COLO668 (cell line): ENCODE measurements around the gene JADE1.

Experiments used
- DNase-seq: peaks from one replicate; lab custom pipeline; 2025; ENCODE audit not compliant: unreplicated experiment; lab: John Stamatoyannopoulos, UW

The JADE1 gene

GRCh38 chr4:128840711-128841318, 31.3 kb downstream of the JADE1 start:
- DNase-seq: no peak

GRCh38 chr4:128841402-128841801, 31.9 kb downstream of the JADE1 start:
- DNase-seq: no peak

DNA sequence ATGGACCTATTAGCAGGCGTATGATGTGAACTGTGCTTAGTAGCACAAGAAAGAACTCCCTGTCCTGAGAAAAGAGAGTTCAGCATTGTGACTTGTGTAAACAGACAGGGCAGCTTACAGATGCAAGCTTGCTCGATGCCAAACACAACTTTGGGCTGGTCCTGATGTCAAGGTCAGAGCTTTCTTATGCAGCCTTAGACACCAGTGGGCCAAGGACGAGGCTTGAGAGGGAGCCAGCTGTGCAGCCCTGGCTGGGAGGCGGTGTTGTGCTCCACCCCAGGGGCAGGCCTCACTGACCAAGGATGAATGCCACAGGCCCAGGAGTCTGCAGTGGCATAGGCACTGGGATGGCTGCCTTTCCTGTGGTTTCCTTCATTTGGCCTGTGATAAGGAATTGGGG, 35.4 kb downstream of the JADE1 start:
- DNase-seq: peak; percentile 14

DNA sequence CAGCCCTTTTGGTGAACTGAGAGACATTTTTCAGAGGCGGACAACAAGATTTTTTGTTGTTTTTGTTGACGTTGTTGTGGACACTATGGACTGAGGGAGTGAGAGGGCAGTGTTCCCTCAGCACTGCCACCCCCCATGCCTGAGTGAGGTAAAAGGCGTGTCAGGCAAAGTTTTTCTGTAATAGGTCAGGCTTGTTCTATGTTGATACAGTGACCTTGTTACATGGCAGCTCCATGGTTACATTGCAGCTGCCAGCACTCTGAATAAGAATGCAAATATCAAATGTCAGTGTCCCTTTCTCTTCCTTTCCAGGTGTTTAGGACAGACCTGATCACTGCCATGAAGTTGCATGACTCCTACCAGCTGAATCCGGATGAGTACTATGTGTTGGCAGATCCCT, 36.6 kb downstream of the JADE1 start:
- peak; percentile 80 for DNase-seq

DNA sequence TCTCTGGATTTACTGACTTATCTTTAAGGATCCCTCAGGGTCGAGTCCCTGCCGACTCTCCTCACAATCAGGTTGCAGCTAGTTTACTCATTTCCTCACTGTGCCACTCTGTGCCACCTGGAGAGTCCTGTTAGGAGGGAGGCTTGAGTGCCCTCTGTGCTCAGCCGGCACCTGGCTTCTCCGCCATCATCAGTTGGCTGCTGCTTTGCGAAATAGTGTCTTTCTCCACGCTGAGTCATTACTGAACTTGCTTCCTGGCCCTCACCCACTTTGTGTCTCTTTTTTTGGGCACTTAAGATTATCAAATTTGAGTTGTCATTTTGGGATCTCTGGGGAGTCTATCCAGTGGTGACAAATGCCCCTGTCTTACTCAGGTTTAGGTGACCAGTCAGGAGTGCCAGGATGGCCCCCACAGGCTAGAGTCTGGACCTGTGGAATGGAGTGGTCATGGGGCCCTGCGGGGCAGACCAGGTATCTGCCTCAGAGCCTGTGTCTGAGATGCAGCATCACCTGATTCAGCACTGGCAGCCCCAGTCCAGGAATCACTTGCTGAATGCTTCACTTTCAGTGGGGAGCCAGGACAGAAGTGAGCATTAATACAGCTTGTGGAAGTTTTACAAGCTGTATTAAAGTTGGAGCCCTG, 37.7 kb downstream of the JADE1 start:
- peak; percentile 77 for DNase-seq

GRCh38 chr4:128848461-128848860, 39.0 kb downstream of the JADE1 start:
- no peak for DNase-seq

DNA sequence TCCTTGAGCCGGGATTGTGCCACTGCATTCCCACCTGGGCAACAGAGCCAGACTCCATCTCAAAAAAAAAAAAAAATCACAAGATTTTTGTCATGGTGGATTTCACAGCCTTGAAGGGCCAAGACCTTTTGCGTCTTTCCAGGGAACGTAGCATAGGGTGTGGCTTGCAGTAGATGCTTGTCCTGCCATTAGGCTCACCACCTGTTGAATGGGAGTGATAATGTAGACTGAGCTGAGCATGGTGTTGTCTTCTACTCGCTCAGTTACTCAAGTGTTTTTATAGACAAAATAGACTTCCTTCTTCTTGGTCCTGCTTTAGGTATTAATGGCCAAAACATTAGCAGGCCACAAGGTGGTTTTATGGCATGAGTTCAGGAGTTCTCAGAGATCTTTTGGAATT, 40.8 kb downstream of the JADE1 start:
- DNase-seq: no peak

DNA sequence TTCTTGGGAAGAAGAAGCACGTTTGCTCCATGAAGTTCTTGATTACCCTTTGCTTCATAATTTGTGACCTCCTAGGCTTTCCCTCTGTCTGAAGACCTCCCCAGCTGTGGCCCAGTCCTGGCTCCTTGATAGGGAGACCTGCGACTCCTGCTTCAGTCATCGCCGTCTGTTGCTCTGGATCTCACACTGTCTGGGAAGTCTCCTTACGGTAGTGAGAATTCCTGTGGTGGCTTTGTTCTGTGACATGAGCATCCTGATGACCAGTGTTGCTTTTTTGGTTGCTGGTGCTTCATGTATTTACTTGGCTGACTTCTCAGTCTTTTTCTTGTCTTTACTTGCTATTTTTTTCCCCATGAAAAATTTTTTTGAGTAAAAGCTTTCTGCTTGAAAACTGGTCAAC, 44.2 kb downstream of the JADE1 start:
- no peak for DNase-seq

DNA sequence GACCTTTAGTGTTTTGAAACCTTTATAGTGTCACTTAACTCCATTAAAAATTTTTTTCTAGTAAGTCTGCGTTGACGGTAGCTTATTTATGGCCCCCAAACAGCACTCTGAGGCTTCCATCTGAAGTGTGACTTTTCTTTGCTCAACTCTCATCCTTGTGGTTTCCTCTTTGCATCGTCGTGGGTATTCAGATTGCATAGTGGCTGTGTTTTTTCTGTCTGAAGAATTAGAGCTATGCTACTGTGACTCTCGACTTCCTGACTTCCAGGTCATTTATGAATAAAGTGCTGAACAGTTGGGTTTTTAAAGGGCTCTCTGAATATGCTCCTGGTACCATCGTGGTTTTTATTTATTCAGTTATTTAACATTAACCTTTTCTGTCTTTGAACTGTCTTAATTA, 44.9 kb downstream of the JADE1 start:
- DNase-seq: no peak

DNA sequence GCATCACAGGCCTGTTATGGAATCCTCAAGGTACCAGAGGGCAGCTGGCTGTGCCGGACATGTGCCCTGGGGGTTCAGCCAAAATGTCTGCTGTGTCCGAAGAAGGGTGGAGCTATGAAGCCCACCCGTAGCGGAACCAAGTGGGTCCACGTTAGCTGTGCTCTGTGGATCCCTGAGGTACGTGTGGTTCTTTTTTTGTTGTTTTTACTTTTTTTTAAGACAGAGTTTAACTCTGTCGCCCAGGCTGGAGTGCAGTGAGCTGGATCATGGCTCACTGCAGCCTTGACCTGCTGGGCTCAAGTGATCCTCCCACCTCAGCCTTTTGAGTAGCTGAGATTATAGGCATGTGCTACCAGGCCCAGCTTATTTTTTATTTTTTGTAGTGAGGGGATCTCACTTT, 46.1 kb downstream of the JADE1 start:
- DNase-seq: no peak

GRCh38 chr4:128856246-128856645, 46.7 kb downstream of the JADE1 start:
- no peak for DNase-seq

GRCh38 chr4:128858879-128859671, 49.6 kb downstream of the JADE1 start:
- no peak for DNase-seq

DNA sequence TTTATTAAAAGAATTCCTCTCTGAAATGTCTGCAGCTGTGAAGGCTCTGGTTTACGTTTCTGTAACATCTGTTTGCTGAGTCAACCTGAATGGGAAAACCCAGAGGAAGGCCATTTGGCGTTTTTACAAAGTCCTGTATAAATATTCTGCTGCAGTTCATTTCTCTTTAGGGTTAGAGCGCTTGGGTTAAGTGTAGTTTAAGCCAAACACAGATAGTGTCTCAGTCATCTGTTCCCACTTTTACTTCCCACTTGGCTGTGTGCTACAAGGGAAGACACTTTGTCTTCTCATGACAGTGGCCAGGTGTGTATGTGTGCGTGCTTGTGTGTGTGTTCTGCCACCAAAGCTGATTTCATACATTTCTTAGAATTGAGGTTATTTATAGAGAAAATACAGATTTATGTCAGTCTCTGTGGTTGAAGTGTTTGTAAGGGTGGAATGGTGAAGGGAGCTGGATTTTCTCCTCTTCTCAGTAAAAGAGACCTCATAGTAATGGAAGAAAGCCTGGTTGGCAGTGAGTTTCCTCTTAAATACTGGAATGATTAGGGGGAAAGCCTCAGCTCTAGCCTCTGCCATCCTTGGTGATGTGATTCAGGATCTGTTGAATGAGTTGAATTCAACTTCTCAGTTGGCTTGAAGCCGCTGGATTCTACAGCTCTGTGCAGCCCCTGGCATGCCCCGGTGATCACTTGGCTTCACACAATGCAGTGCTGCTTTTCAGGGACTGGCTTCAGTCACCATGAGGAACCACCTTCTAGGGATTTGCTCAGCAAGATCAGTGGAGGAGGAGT, 50.6 kb downstream of the JADE1 start:
- no peak for DNase-seq

DNA sequence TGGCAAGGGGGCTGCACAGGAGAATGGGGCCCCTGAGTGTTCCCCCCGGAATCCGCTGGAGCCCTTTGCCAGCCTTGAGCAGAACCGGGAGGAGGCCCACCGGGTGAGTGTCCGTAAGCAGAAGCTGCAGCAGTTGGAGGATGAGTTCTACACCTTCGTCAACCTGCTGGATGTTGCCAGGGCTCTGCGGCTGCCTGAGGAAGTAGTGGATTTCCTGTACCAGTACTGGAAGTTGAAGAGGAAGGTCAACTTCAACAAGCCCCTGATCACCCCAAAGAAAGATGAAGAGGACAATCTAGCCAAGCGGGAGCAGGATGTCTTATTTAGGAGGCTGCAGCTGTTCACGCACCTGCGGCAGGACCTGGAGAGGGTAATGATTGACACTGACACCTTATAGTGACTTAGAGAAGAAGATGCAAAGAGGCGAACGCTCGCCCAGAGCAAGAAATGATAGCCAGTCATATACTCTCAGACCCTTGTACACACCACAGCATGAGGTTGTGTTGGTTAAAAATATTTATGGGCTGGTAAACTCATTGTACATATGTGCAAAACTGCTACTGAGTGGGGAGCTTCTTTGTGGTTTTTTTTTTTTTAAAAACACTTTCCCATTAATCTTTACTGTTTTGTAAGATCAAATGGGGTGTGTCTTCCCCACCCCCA, 52.5 kb downstream of the JADE1 start:
- no peak for DNase-seq

GRCh38 chr4:128862608-128863311, 53.3 kb downstream of the JADE1 start:
- DNase-seq: no peak

DNA sequence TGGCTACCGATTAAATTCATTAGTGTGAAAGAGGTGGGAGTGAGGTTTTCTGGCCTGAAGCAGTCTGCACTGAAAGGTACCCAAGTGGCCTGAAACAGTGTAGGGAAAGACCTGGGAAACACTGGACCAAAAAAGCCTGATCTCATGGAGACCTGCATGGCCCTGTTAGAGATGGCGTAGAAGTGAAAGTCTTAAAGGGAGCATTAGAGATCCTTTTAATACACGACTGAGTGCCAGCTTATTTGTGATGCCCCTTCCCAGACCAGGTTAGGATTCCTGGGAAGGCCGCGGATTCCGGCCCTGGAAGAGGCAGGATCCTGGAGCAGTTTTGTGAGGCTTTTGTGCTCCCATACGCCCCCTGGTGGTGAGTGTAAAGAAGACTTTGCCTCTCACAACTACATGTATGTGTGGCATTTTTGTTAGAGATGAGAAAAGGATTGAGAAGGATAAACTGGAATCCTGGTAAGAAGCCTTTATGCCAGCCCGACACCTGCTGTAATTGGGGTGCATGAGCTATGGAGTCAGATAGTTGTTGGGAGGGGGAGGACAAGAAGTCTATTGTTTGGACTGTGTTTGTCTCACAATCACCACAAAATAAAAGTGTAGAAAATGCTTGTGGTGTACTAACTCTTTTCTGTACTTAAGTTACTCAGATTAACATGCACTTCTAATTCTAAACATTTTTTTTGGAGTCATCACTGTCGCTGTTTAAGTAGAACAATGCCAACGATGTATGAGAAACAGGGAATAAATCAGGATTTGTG, 54.0 kb downstream of the JADE1 start:
- peak; percentile 80 for DNase-seq

DNA sequence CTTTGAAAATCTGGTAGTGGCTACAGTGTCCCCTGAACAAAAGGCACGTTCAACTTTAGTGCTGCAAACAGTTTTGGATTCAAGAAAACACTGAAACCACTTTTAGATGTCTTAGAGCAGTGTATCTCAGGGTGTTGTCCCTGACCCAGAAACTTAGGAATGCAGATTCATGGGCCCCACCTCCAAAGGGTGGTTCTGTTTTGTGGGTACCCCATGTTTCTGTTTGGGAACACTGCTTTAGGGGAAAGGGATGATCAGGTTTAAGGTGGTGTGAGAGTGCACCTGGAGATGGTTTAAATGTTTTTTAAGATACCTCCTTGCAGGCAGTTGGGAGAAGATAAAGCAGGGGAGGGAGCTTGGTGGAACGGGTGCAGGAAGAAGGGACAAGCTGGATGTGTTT, 55.6 kb downstream of the JADE1 start:
- DNase-seq: no peak

GRCh38 chr4:128866269-128866668, 56.8 kb downstream of the JADE1 start:
- DNase-seq: no peak

DNA sequence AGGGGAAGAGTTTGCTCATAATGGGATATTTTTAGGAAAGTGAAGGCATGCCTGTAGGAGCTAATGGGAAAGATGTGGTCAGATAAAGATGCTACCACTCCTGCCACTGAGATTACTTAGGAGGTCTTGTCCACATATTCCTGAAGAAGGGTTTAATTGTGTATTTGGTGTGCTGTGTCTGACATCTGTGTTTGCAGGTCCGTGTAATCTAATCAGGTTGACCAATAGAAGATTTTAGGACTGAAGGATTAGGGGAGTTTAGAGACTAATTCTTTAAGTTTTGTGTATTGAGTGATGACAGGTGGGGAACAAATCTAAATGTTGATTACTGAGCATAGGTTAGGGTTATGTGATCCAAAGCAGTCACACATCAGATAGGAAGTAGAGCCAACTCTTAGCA, 57.2 kb downstream of the JADE1 start:
- no peak for DNase-seq

DNA sequence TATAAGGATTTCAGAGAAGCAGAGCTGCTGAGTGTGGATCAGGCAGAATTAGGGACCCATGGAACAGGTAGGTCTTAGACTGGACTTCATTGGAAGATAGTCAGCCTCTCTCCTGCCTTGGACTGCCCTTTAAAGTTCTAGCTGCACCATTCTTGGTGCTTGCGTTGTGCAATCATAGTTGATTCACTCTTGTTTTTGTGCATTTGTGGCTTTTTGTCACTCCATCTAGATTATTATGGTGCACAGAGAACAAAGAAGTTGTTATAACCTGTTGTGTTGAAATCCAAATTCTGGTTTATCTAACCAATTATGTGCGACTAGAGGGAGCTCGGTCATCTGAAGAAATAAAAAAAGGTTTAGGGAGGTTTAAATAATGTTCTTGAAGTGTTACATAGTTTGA, 59.3 kb downstream of the JADE1 start:
- DNase-seq: no peak
